SK-N-SH (cell line): ENCODE results near the gene CPED1. TPM values are rescaled to one million over a fixed set of nuclear protein-coding genes. Genes with fewer than 3 reads are reported as not detected.

Experiments
- polyA plus RNA-seq, 3 experiments: library from polyadenylated mRNA; depleted of rRNA; stranded (reverse); fragments of >200 nt; gene quantifications; 2 replicates each; pipeline ENCODE4 v1.2.3, GENCODE V29; 2012
- small RNA-seq, 7 experiments: library from RNA; depleted of rRNA; stranded (forward); fragments of <200 nt; gene quantifications; one replicate each; pipeline ENCODE3, GENCODE V24; 2012

Gene CPED1
- polyA plus RNA-seq, 1 of the 3 experiments (the other 2 are of a cell fraction): 4.4 TPM

Small RNA genes within 50 kb of the gene (small RNA-seq; reads per million reads assigned to genes)
- gene HMGN1P18: 0 reads per million in 7 experiments
- gene RNA5SP240: 0 reads per million in 7 experiments
- gene RNA5SP241: 0 to 1.6 (median 0) reads per million in 7 experiments
- 0.11 to 3.1 (median 0.67) reads per million in 7 experiments for gene RNU6-517P

Other genes with a start within 250 kb of the CPED1 start
- gene TSPAN12, start 130.6 kb upstream of the CPED1 start, polyA plus RNA-seq (2012; rRNA removed): 0.21 TPM in 1 of 2 replicates, not detected in the other
- gene ING3, start 37.9 kb upstream of the CPED1 start, polyA plus RNA-seq (2012; rRNA removed): 8.3 and 12.5 TPM in 2 replicates